SK-N-SH treated with all-trans-retinoic acid at 6 μM for 48 hours (cell line): ENCODE measurements around the gene HNF4A.

ENCODE experiments used
- ATAC-seq: fragments of 200-7000 bp; cut with Tn5 transposase; 3 replicates; pipeline ENCODE4 v1.9.1; 2020; ENCODE audit warnings: mild to moderate bottlenecking, moderate library complexity
- ARNTL ChIP-seq: fragments of 450-650 bp; formaldehyde crosslinking; IDR thresholded peaks from 2 replicates; pipeline ENCODE4 v1.5.0; 2020; ENCODE audit warnings: low read depth, mild to moderate bottlenecking, moderate library complexity, borderline replicate concordance
- CSRNP3 ChIP-seq: fragments of 250-450 bp; sonication (Bioruptor Pico); IDR thresholded peaks from 2 replicates; pipeline ENCODE4 v1.5.1; 2021; ENCODE audit warnings: mild to moderate bottlenecking, moderate library complexity
- ESRRG ChIP-seq: fragments of 250-450 bp; sonication (Bioruptor Pico); IDR thresholded peaks from 2 replicates; pipeline ENCODE4 v1.6.1; 2021; ENCODE audit warnings: mild to moderate bottlenecking
- GLIS3 ChIP-seq: fragments of 250-450 bp; sonication (Bioruptor Pico); IDR thresholded peaks from 2 replicates; pipeline ENCODE4 v1.5.0; 2020; ENCODE audit warnings: mild to moderate bottlenecking, moderate library complexity
- ISL1 ChIP-seq: fragments of 250-450 bp; sonication (Bioruptor Pico); IDR thresholded peaks from 2 replicates; pipeline ENCODE4 v2.1.2; 2022; ENCODE audit warnings: mild to moderate bottlenecking, moderate library complexity
- OSR1 ChIP-seq: fragments of 250-450 bp; sonication (Bioruptor Pico); IDR thresholded peaks from 2 replicates; pipeline ENCODE4 v1.8.0; 2022; ENCODE audit warnings: moderate library complexity, mild to moderate bottlenecking, inconsistent platforms
- PATZ1 ChIP-seq: fragments of 250-450 bp; sonication (Bioruptor Pico); IDR thresholded peaks from 2 replicates; pipeline ENCODE4 v1.8.0; 2020; ENCODE audit warnings: mild to moderate bottlenecking, moderate library complexity, borderline replicate concordance
- POU6F1 ChIP-seq: fragments of 250-450 bp; sonication (Bioruptor Pico); IDR thresholded peaks from 2 replicates; pipeline ENCODE4 v1.8.0; 2021; ENCODE audit warnings: low read depth, mild to moderate bottlenecking, moderate library complexity, borderline replicate concordance
- RARB ChIP-seq: fragments of 250-450 bp; sonication (Bioruptor Pico); IDR thresholded peaks from 2 replicates; pipeline ENCODE4 v1.8.0; 2021; ENCODE audit warnings: mild to moderate bottlenecking, moderate library complexity
- SNAI2 ChIP-seq: fragments of 250-450 bp; sonication (Bioruptor Pico); IDR thresholded peaks from 2 replicates; pipeline ENCODE4 v1.5.0; 2020; ENCODE audit warnings: mild to moderate bottlenecking, moderate library complexity
- TOX ChIP-seq: fragments of 250-450 bp; sonication (Bioruptor Pico); IDR thresholded peaks from 2 replicates; pipeline ENCODE4 v1.8.0; 2021; ENCODE audit warnings: mild to moderate bottlenecking, moderate library complexity, borderline replicate concordance
- TSHZ2 ChIP-seq: fragments of 250-450 bp; sonication (Bioruptor Pico); IDR thresholded peaks from 2 replicates; pipeline ENCODE4 v1.5.0; 2020; ENCODE audit warnings: mild to moderate bottlenecking, moderate library complexity
- ZC3H10 ChIP-seq: fragments of 250-450 bp; sonication (Bioruptor Pico); IDR thresholded peaks from 2 replicates; pipeline ENCODE4 v1.5.1; 2021; ENCODE audit warnings: mild to moderate bottlenecking, moderate library complexity
- ZFP30 ChIP-seq: fragments of 450-650 bp; formaldehyde crosslinking; IDR thresholded peaks from 2 replicates; pipeline ENCODE4 v1.5.0; 2022; ENCODE audit warnings: mild to moderate bottlenecking, moderate library complexity
- ZNF8 ChIP-seq: fragments of 450-650 bp; formaldehyde crosslinking; IDR thresholded peaks from 2 replicates; pipeline ENCODE4 v1.5.0; 2020; ENCODE audit warnings: mild to moderate bottlenecking, moderate library complexity

HNF4A gene

GRCh38 chr20:44415833-44416715 is 60.6 kb downstream of the HNF4A start (continued):
- TF ChIP-seq TSHZ2 (CRISPR knock-in tag) = no peak
- no peak for TF ChIP-seq RARB
- no peak for TF ChIP-seq PATZ1 (CRISPR knock-in tag)
- no peak for TF ChIP-seq ISL1 (CRISPR knock-in tag)
- no peak for TF ChIP-seq GLIS3 (CRISPR knock-in tag)
- TF ChIP-seq ESRRG = no peak
- TF ChIP-seq TOX (CRISPR knock-in tag) = no peak
- TF ChIP-seq ARNTL (CRISPR knock-in tag) = no peak
- no peak for TF ChIP-seq CSRNP3 (CRISPR knock-in tag)
- no peak for TF ChIP-seq ZFP30 (CRISPR knock-in tag)
- no peak for TF ChIP-seq ZNF8
- TF ChIP-seq, all 23 proteins: peak for 0

GRCh38 chr20:44418069-44418905 is 62.8 kb downstream of the HNF4A start:
- no peak for ATAC-seq
- TF ChIP-seq GLIS3 (CRISPR knock-in tag) (no peak), TOX (CRISPR knock-in tag) (no peak), TSHZ2 (CRISPR knock-in tag) (no peak), ZC3H10 (no peak), SNAI2 (no peak), PATZ1 (CRISPR knock-in tag) (no peak), ISL1 (CRISPR knock-in tag) (no peak), CSRNP3 (CRISPR knock-in tag) (no peak), RARB (no peak), ARNTL (CRISPR knock-in tag) (no peak), POU6F1 (CRISPR knock-in tag) (no peak), OSR1 (CRISPR knock-in tag) (no peak)
